GM12801 (cell line): ENCODE measurements around the gene PPCDC.

ENCODE experiments used
- TF ChIP-seq, protein P1 (sequence below): IDR thresholded peaks from one replicate; pipeline ENCODE4 v1.5.1; 2011; ENCODE audit warnings: control low read depth; ENCODE audit not compliant: insufficient read length; ENCODE audit errors: extremely low read depth

PPCDC gene

DNA sequence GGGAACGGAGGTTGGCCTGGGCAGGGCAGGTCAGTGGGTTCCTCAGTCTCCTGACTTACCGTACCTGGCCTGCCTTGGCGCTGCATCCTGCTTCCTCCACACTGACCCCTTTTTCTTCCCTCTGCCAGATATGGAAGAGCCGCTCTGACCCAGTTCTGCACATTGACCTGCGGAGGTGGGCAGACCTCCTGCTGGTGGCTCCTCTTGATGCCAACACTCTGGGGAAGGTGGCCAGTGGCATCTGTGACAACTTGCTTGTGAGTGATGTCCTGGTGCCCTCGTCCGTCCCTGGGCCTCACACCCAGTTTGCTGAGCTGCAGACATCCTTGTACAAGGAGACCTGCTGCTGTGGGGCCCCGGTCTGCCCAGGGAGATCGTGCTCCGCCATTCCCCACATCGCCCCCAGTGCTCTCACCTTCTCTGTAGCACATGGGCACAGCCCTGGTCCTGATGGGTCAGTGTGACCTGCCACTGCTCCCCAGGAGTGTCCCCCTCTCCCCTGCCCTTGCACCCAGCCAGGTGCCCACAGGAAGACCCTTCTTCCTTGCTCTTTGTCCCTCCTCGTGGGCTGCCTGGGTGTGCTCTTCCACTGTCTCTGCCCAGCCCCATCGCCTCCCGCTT is 21.0 kb downstream of the PPCDC start:
- TF ChIP-seq, protein P1, sequence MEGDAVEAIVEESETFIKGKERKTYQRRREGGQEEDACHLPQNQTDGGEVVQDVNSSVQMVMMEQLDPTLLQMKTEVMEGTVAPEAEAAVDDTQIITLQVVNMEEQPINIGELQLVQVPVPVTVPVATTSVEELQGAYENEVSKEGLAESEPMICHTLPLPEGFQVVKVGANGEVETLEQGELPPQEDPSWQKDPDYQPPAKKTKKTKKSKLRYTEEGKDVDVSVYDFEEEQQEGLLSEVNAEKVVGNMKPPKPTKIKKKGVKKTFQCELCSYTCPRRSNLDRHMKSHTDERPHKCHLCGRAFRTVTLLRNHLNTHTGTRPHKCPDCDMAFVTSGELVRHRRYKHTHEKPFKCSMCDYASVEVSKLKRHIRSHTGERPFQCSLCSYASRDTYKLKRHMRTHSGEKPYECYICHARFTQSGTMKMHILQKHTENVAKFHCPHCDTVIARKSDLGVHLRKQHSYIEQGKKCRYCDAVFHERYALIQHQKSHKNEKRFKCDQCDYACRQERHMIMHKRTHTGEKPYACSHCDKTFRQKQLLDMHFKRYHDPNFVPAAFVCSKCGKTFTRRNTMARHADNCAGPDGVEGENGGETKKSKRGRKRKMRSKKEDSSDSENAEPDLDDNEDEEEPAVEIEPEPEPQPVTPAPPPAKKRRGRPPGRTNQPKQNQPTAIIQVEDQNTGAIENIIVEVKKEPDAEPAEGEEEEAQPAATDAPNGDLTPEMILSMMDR = no peak

DNA sequence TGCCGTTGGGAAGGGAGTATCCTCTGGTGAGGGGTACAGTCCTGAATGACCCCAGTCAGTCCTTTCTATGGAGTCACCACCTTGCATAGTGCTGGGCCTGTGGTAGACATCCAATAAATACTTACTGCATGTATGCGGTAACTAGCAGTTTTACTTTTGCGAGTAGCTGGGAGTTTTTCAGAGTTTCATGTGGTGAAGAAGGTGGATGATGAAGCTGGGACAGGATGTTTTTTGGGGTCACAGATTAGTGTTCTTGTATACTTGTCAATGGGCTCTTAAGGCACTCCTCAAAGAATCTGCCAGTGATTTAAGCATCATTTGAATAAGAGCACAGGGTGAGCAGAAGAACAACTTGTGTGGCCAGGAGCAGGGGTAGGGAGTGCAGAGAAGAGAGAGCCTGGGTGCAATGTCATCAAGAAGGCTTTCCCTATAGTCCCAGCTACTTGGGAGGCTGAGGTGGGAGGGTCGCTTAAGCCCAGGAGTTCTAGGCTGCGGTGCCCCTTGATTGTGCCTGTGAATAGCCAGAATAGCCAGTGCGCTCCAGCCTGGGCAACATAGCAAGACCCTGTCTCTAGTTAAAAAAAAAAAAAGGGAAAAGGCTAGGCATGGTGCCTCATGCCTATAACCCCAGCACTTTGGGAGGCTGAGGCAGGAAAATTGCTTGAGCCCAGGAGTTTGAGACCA is 22.1 kb downstream of the PPCDC start:
- TF ChIP-seq, protein P1 = no peak

DNA sequence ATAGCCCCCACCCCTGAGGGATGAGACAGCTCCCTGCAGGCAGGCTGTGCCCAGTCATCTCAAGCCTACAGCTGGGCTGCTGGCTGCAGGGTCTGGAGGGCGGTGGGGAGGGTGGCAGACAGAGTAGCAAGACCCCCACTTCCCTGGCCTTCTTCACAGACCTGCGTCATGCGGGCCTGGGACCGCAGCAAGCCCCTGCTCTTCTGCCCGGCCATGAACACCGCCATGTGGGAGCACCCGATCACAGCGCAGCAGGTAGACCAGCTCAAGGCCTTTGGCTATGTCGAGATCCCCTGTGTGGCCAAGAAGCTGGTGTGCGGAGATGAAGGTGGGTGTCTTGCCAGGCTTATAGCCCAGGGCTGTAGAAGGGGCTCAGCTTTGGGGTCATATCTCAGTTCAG is 25.0 kb downstream of the PPCDC start:
- TF ChIP-seq, protein P1 = no peak

DNA sequence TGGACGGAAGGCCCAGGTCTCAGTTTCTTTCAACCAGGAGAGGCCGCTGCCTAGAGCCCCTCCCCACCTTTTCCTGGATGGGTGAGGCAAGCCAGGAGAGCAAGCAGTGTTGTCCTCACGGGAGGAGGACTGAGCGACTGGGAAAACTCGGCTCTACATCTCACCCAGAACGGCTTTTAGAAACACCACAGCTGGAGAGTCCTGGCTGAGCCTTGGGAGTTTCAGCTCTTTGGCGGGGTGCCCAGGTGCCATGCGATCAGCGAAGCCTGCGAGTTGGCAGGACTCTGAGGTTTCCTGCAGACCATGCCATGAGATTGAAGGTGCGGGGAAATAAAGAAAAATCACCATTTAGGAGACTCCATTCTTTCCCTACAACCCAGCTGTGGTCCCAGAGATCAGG is 26.0 kb downstream of the PPCDC start:
- TF ChIP-seq, protein P1 = no peak

DNA sequence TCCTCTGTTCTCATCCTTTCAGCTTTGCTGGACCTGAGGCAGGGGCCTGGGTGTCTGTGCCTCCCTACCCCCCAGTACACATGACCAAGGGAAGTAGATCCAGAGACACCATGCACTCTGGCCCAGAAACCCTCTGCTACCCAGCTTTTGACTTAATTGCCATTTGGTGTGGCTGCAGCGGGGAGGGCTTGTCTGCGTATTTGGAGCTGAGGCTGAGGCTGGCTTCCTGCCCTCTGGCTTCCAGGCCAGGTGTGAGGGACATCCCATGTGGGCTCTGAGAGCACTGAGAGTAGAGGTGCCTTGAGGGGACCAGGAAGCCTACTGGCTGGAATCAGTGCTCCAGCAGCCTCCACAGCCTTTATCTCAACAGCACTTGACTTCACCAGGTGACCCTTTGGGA is 26.9 kb downstream of the PPCDC start:
- TF ChIP-seq, protein P1 = no peak

DNA sequence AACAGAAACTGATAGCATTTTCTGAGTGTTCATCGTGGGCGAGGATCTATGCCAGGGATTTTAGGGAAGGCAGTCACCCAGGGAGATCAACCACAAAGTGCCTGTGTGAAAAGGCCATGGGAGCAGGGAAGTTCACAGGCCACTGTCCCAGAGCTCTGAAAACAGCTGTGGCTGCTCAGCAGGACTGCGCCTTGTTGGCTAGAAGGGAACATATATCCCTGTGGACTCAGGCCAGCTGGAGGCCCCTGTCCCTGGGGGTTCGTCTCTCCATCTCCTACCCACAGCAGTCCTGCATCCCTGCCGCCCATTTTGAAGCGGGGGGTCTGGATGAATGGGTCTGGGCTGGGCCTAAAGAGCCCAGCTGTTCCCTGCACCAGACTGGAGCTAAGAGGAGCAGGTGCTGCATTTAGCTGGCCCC is 27.8 kb downstream of the PPCDC start:
- TF ChIP-seq, protein P1 = no peak

DNA sequence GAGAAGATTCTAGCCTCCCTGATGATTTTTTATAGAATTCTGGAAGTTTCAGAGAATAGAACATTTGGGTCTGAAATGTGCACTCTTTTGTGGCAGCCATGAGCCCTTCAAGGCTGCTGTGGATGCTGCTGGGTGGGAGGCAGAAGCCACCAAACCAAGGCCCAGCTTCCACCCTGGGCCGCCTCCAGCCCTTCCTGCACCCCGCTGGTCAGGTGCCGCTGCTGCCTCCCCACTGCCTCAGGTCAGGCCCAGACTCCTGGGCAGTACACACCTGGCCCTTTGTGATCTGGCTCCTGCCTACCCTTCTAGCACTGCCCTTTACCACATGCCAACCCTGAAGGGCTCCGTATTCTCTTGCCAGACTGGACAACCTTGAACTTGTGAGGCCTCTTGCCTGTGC is 28.3 kb downstream of the PPCDC start:
- TF ChIP-seq, protein P1 = no peak
